K562 (cell line): Measurements from ENCODE around the gene SELENOF. TPM values are rescaled to one million over a fixed set of nuclear protein-coding genes. Genes with fewer than 3 reads are reported as not detected.
A peak's percentile ranks its signal among the peaks of the same experiment; 100 is the strongest.

ENCODE experiments used
- ATAC-seq: fragments of 200-7000 bp; cut with Tn5 transposase; 3 replicates; pipeline ENCODE4 v1.9.1; 2020; ENCODE audit warnings: moderate library complexity
- BruUV-seq: library from RNA; stranded (reverse); fragments of 400-500 nt; replicated peaks from 2 replicates; lab custom pipeline; 2021; lab: Mats Ljungman, UMichigan
- CTCF ChIA-PET: fragments of 300-600 bp; formaldehyde crosslinking; extraction: SDS; loops from one replicate; lab custom pipeline; 2021; ENCODE audit warnings: low intra/inter-chr PET ratio; lab: Yijun Ruan, JAX
- POLR2A ChIA-PET: fragments of 300-600, 350-650 bp; sonication (Branson Sonifier 250); formaldehyde crosslinking; extraction: SDS; loops from one replicate; lab custom pipeline; 2021; ENCODE audit warnings: antibody characterized with exemption, inconsistent platforms; lab: Yijun Ruan, JAX
- DNase-seq, 4 experiments: peaks; one replicate each; pipeline versions ENCODE4 v3.0.0 to v3.0.0-alpha.2; 2011 to 2018; ENCODE audit warnings: low spot score in 3 of 4, mixed read lengths in 3 of 4; ENCODE audit errors: extremely low read depth in 1 of 4
- FAIRE-seq: peaks from 2 replicates; lab custom pipeline; 2011; peaks lifted over from hg19 to GRCh38; lab: Jason Lieb, UNC
- H2AFZ ChIP-seq: 2 replicates; pipeline ENCODE4 v1.6.0; 2011; ENCODE audit warnings: low read depth, low read length, control low read depth, inconsistent platforms
- H3K27ac ChIP-seq: fragments of 200-600 bp; 3 replicates; pipeline ENCODE4 v1.8.0; 2011; ENCODE audit warnings: low read depth, mild to moderate bottlenecking, control low read depth, inconsistent platforms, low read length, moderate library complexity, mixed read lengths; ENCODE audit errors: extremely low read depth
- H3K27me3 ChIP-seq, 2 experiments: fragments of 300-600 bp in 1 of 2; 2 replicates in 1 of 2; 3 replicates in 1 of 2; pipeline versions ENCODE4 v1.6.0 to v1.8.0; 2011; ENCODE audit warnings: inconsistent platforms in 2 of 2, low read length in 2 of 2, mild to moderate bottlenecking in 1 of 2, mixed read lengths in 1 of 2, moderate library complexity in 1 of 2; ENCODE audit not compliant: control insufficient read depth in 2 of 2, insufficient read depth in 2 of 2
- H3K36me3 ChIP-seq: fragments of 300-600 bp; 3 replicates; pipeline ENCODE4 v1.8.0; 2011; ENCODE audit warnings: mild to moderate bottlenecking, low read length, inconsistent platforms; ENCODE audit not compliant: control insufficient read depth, insufficient read depth
- H3K4me1 ChIP-seq, 2 experiments: fragments of 200-600 bp in 1 of 2; replicated peaks in 1 of 2; 2 replicates in 1 of 2; 3 replicates in 1 of 2; pipeline versions ENCODE4 v1.5.1 to v1.8.0; 2011; ENCODE audit warnings: inconsistent platforms in 2 of 2, low read length in 2 of 2, mild to moderate bottlenecking in 1 of 2, mixed read lengths in 1 of 2, moderate library complexity in 1 of 2; ENCODE audit not compliant: control insufficient read depth in 2 of 2, insufficient read depth in 2 of 2
- H3K4me2 ChIP-seq: 2 replicates; pipeline ENCODE4 v1.6.1; 2011; ENCODE audit warnings: low read length, control low read depth, inconsistent platforms, mixed read lengths; ENCODE audit not compliant: insufficient read depth
- H3K4me3 ChIP-seq: fragments of 200-600 bp; sonication (generic), shearing (Covaris generic); 2 replicates; pipeline ENCODE4 v1.5.1; 2016; ENCODE audit warnings: control low read depth, inconsistent platforms
- H3K79me2 ChIP-seq: fragments of 200-600 bp; 3 replicates; pipeline ENCODE4 v1.8.0; 2011; ENCODE audit warnings: low read length, inconsistent platforms; ENCODE audit not compliant: control insufficient read depth, insufficient read depth
- H3K9ac ChIP-seq, 2 experiments: 2 replicates each; pipeline versions ENCODE4 v1.6.0 to v1.6.1; 2011; ENCODE audit warnings: low read depth in 2 of 2, low read length in 2 of 2, control low read depth in 1 of 2, inconsistent platforms in 1 of 2, mild to moderate bottlenecking in 1 of 2, mixed read lengths in 1 of 2; ENCODE audit not compliant: insufficient read depth in 1 of 2
- H3K9me1 ChIP-seq: one replicate; pipeline ENCODE4 v1.6.0; 2011; ENCODE audit warnings: inconsistent platforms, mild to moderate bottlenecking, low read length, moderate library complexity; ENCODE audit not compliant: control insufficient read depth, insufficient read depth
- H3K9me3 ChIP-seq: replicated peaks from 2 replicates; pipeline ENCODE4 v1.5.1; 2011; ENCODE audit warnings: low read depth, low read length, inconsistent platforms; ENCODE audit not compliant: control insufficient read depth, insufficient read depth
- H4K20me1 ChIP-seq: replicated peaks from 2 replicates; pipeline ENCODE4 v1.6.1; 2011; ENCODE audit warnings: low read length, inconsistent platforms, mixed read lengths; ENCODE audit not compliant: control insufficient read depth, insufficient read depth
- ADNP ChIP-seq: fragments of 200-800 bp; sonication (Bioruptor generic); IDR thresholded peaks from 2 replicates; pipeline ENCODE4 v1.6.1; 2016; ENCODE audit warnings: missing genetic modification characterization, missing compliant biosample characterization
- CBX3 ChIP-seq, 2 experiments: IDR thresholded peaks; 1 replicate in 1 of 2; 2 replicates in 1 of 2; pipeline ENCODE4 v1.6.1; 2012; ENCODE audit warnings: inconsistent platforms in 2 of 2, low read length in 2 of 2, borderline replicate concordance in 1 of 2, control low read depth in 1 of 2
- ETV5 ChIP-seq: sonication (generic); formaldehyde crosslinking; IDR thresholded peaks from 2 replicates; pipeline ENCODE4 v1.4.0; 2020; ENCODE audit warnings: low read depth, mild to moderate bottlenecking, missing genetic modification reagents
- FOXM1 ChIP-seq, 2 experiments: fragments of 450-650 bp in 1 of 2; sonication (generic) in 1 of 2; formaldehyde crosslinking in 1 of 2; IDR thresholded peaks; 2 replicates each; pipeline versions ENCODE4 v1.6.1 to v1.9.0; 2017 to 2022; ENCODE audit warnings: low read depth in 2 of 2, mild to moderate bottlenecking in 2 of 2, missing genetic modification reagents in 1 of 2, moderate library complexity in 1 of 2
- GTF2F1 ChIP-seq: IDR thresholded peaks from 2 replicates; pipeline ENCODE4 v1.6.1; 2011; ENCODE audit warnings: low read depth, low read length, improper control_type of control experiment
- HCFC1 ChIP-seq: IDR thresholded peaks from 2 replicates; pipeline ENCODE4 v1.6.1; 2012; ENCODE audit warnings: low read depth, low read length, improper control_type of control experiment
- HMGN3 ChIP-seq: IDR thresholded peaks from 2 replicates; pipeline ENCODE4 v1.6.1; 2011; ENCODE audit warnings: borderline replicate concordance, low read depth, mild to moderate bottlenecking, mixed read lengths, low read length; ENCODE audit not compliant: insufficient read length; ENCODE audit errors: extremely low read depth
- KDM1A ChIP-seq, 2 experiments: fragments of 450-650 bp; IDR thresholded peaks; 2 replicates each; pipeline ENCODE4 v1.6.1; 2016; ENCODE audit warnings: mild to moderate bottlenecking in 2 of 2
- KDM2B ChIP-seq: fragments of 250-450 bp; sonication (Bioruptor Pico); IDR thresholded peaks from 2 replicates; pipeline ENCODE4 v1.8.0; 2021; ENCODE audit warnings: mild to moderate bottlenecking, moderate library complexity
- LARP7 ChIP-seq: fragments of 450-650 bp; IDR thresholded peaks from 2 replicates; pipeline ENCODE4 v1.6.1; 2016
- MNT ChIP-seq, 2 experiments: fragments of 450-650 bp; conservative IDR thresholded peaks; 2 replicates each; pipeline ENCODE4 v1.6.1; 2017; ENCODE audit warnings: mild to moderate bottlenecking in 2 of 2, moderate library complexity in 2 of 2
- MYBL2 ChIP-seq, 2 experiments: fragments of 450-650 bp in 1 of 2; sonication (generic) in 1 of 2; formaldehyde crosslinking in 1 of 2; IDR thresholded peaks; 2 replicates each; pipeline versions ENCODE4 v1.6.1 to v1.8.1; 2017 to 2022; ENCODE audit warnings: borderline replicate concordance in 1 of 2, inconsistent platforms in 1 of 2, low read depth in 1 of 2, mild to moderate bottlenecking in 1 of 2, missing genetic modification reagents in 1 of 2, moderate library complexity in 1 of 2
- TEAD1 ChIP-seq, 2 experiments: fragments of 450-650 bp in 1 of 2; sonication (generic) in 1 of 2; formaldehyde crosslinking; IDR thresholded peaks; 2 replicates each; pipeline versions ENCODE4 v1.4.0 to v1.8.0; 2020 to 2022; ENCODE audit warnings: mild to moderate bottlenecking in 2 of 2, missing genetic modification reagents in 1 of 2
- TEAD2 ChIP-seq: fragments of 450-650 bp; IDR thresholded peaks from 2 replicates; pipeline ENCODE4 v1.6.1; 2016; ENCODE audit warnings: missing genetic modification characterization, control low read depth, missing compliant biosample characterization
- ZNF280B ChIP-seq: fragments of 250-450 bp; sonication (Bioruptor Pico); IDR thresholded peaks from 2 replicates; pipeline ENCODE4 v1.5.1; 2021; ENCODE audit warnings: mild to moderate bottlenecking
- WGBS: fragments of 100-300 bp; shearing (Covaris generic); methylation state at CpG from one replicate; pipeline ENCODE4 v1.1.6; 2016; ENCODE audit warnings: low coverage, mixed read lengths; ENCODE audit not compliant: insufficient coverage; ENCODE audit errors: missing lambda C conversion rate; 5-methylcytosine and 5-hydroxymethylcytosine counted together
- in situ Hi-C: fragments of 300-500 bp; cut with MboI; formaldehyde crosslinking; loops from 4 replicates; pipeline ENCODE4 v1.15.0; 2018; ENCODE audit warnings: inconsistent platforms, mixed read lengths
- intact Hi-C: fragments of 100-400 bp; cut with micrococcal nuclease; formaldehyde crosslinking; loops from 2 replicates; pipeline ENCODE4 v1.14.2; 2022
- polyA plus RNA-seq, 8 experiments: library from polyadenylated mRNA; depleted of rRNA in 4 of 8; stranded (reverse) in 5 of 8; unstranded in 3 of 8; fragments of >200 nt; fragmentation: Nextera tagmentation in 2 of 8; fragmentation: Illumina TruSeq in 1 of 8; extraction: Ambion mirVana in 2 of 8; extraction: Trizol in 1 of 8; gene quantifications; 2 replicates each; pipeline versions ENCODE4 v1.2.1 to v1.2.3, GENCODE V29; 2011 to 2014; ENCODE audit warnings: inconsistent platforms in 1 of 8, missing spikeins in 1 of 8
- total RNA-seq, 7 experiments: library from RNA; depleted of rRNA in 6 of 7; stranded (reverse); fragments of >200 nt in 6 of 7; fragmentation: Illumina TruSeq in 2 of 7; extraction: Trizol in 2 of 7; gene quantifications; 2 replicates each; pipeline versions ENCODE4 v1.2.1 to v1.2.3, GENCODE V29; 2011 to 2021; ENCODE audit warnings: low replicate concordance in 1 of 7

The SELENOF gene
- total and polyA plus RNA-seq, 9 of the 15 experiments (the other 6 are each of a cell fraction or from before 2014, with no cell fraction given) = 115 to 394 (median 215) TPM

- peak; percentile 77 for FAIRE-seq
- Histone ChIP-seq H3K4me1 (peaks cover 12 to 15% of the 10 kb centered on the region in 2 experiments), H3K9me3 (no peaks in the 10 kb centered on the region), H3K9me1 (no peaks in the 10 kb centered on the region), H3K27me3 (no peaks in the 10 kb centered on the region), H3K4me2 (peak overlapping the region; percentile 64), H3K4me3 (no peak overlapping the region), H3K27ac (peak overlapping the region; percentile 64), H3K36me3 (no peaks in the 10 kb centered on the region), H3K9ac (peak overlapping the region in 1 of 2 experiments; percentile 31; a peak in 2 of 4 replicates), H3K79me2 (peaks cover 98% of the 10 kb centered on the region), H4K20me1 (no peaks in the 10 kb centered on the region), H2AFZ (peak overlapping the region; percentile 68)
- POLR2A ChIA-PET = interaction anchor here (1.0 to 1.1 kb wide), 2 partner anchors 10 to 23 kb away, joined by 3 to 4 read pairs; no protein-coding TSS in a partner anchor
- CTCF ChIA-PET = no interaction called here
- WGBS = 0% methylated on average over 3 of the region's 3 CpGs
- BruUV-seq = no TSS peak
- ATAC-seq = peak; percentile 85
- intact Hi-C loops (no loop called here), in situ Hi-C loops (no loop called here)
- DNase-seq = peak; percentile 22 to 74 (median 35)
- 0 out of 3 replicates have a peak, but pooled peaks of 1 of the 2 experiments have one; percentile 22 for TF ChIP-seq CBX3 (IDR thresholded peaks at IDR 0.05; ENCODE audit: borderline replicate concordance in 1 of 2, low read length in 2 of 2)
- TF ChIP-seq TEAD2 = no peak
- TF ChIP-seq LARP7 = no peak
- TF ChIP-seq TEAD1 (CRISPR knock-in tag; IDR thresholded peaks at IDR 0.05) = no peak
- no peak for TF ChIP-seq HMGN3
- no peak for TF ChIP-seq ETV5 (CRISPR knock-in tag)
- TF ChIP-seq FOXM1 (IDR thresholded peaks at IDR 0.05; ENCODE audit: low read depth) = peak; percentile 93
- no peak for TF ChIP-seq FOXM1 (CRISPR knock-in tag; IDR thresholded peaks at IDR 0.05; ENCODE audit: low read depth)
- peak; percentile 77 for TF ChIP-seq MYBL2 (IDR thresholded peaks at IDR 0.05; ENCODE audit: low read depth)
- TF ChIP-seq MYBL2 (CRISPR knock-in tag; IDR thresholded peaks at IDR 0.05; ENCODE audit: borderline replicate concordance) = no peak
- no peak for TF ChIP-seq KDM1A (IDR thresholded peaks at IDR 0.05)
- TF ChIP-seq ADNP (tag) = 0 out of 2 replicates have a peak, but pooled peaks have one; percentile 16
- no peak for TF ChIP-seq ZNF280B (CRISPR knock-in tag)
- no peak for TF ChIP-seq HCFC1
- TF ChIP-seq GTF2F1 = no peak
- TF ChIP-seq MNT (conservative IDR thresholded peaks at IDR 0.05) = peak in 1 of 2 experiments; percentile 54; a peak in 3 of 4 replicates
- no peak for TF ChIP-seq KDM2B (CRISPR knock-in tag)
Measured at GRCh38 chr1:86939406-86939805, 25.5 kb upstream of the SELENOF start.
